Upper lobe of left lung (tissue), 4 donors: ENCODE results near the gene BID.

Source experiments
- CTCF ChIP-seq, 6 experiments: fragments of 450-650 bp in 4 of 6; fragments of 200-600 bp in 2 of 6; sonication (generic) in 2 of 6; IDR thresholded peaks; one replicate each; pipeline ENCODE4 v1.5.1; 2016 to 2019; ENCODE audit warnings: antibody characterized with exemption in 6 of 6
- POLR2AphosphoS5 ChIP-seq, 2 donors: sonication (generic); formaldehyde crosslinking; IDR thresholded peaks; one replicate each; pipeline ENCODE4 v1.5.1; 2017; ENCODE audit warnings: antibody characterized with exemption in 2 of 2

GRCh38 chr22:17773606-17774205 is 563 bp downstream of the BID start:
- no peak for TF ChIP-seq POLR2AphosphoS5 (IDR thresholded peaks at IDR 0.05)
- no peak for TF ChIP-seq CTCF (IDR thresholded peaks at IDR 0.05)
